NCI-H69 (cell line): ENCODE measurements around the gene SH3PXD2A.

Source experiments
- DNase-seq: peaks from one replicate; lab custom pipeline; 2025; lab: John Stamatoyannopoulos, UW

Gene SH3PXD2A

GRCh38 chr10:103685880-103686669 is 169.3 kb downstream of the SH3PXD2A start:
- peak; percentile 68 for DNase-seq

DNA sequence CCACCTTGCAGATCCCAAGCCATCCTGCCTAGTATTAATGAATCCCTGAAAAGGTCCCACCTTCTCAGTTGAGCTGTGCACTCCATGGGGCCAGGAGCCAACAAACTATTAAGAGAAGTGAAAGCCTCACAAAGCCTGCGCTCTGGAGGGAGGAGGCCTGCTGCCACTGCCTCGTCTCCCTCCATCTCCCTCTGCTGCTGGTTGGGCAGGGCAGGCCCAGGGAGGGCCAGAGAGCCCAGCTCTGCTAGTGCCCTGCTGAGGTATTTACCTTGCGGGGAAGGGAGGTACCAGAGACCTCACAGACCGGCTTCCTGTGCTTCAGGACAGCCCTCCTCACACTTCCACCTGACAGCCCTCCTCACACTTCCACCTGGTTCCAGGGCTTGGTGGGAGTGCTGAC is 171.5 kb downstream of the SH3PXD2A start:
- peak; percentile 15 for DNase-seq

DNA sequence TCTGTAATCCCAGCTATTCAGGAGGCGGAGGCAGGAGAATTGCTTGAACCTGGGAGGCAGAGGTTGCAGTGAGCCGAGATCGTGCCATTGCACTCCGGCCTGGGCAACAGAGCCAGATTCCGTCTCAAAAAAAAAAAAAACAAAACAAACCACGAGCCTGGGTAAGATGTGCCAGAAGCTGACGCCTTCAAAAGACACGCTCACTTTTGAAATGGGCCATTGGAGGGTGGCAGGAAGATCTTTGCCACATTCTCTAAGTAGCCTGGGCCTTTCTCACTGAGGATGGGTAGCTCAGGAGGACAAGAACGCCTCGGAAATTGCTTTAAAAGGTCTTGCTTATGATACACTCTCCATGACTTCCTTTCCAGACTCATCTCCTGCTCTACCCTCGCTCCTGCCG is 172.7 kb downstream of the SH3PXD2A start:
- DNase-seq, result no peak

GRCh38 chr10:103681617-103682399 is 173.6 kb downstream of the SH3PXD2A start:
- no peak for DNase-seq

DNA sequence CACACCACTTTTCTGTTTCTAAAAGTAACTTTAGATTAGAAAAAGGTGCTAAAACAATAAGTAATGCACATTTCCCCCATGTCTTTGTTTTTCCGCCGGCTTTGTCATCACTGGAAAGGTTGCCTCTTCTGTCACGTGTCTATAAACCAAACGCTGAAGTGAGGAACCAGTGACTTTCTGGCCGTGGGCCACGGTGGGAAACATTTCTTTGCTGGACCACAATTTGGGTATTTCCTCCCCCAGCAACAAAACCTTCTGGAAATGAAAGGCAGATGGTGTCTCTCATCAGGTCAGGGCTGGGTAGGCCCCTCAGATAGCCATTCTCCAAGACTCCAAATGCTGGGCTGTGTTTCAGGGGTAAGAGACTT is 174.5 kb downstream of the SH3PXD2A start:
- no peak for DNase-seq

DNA sequence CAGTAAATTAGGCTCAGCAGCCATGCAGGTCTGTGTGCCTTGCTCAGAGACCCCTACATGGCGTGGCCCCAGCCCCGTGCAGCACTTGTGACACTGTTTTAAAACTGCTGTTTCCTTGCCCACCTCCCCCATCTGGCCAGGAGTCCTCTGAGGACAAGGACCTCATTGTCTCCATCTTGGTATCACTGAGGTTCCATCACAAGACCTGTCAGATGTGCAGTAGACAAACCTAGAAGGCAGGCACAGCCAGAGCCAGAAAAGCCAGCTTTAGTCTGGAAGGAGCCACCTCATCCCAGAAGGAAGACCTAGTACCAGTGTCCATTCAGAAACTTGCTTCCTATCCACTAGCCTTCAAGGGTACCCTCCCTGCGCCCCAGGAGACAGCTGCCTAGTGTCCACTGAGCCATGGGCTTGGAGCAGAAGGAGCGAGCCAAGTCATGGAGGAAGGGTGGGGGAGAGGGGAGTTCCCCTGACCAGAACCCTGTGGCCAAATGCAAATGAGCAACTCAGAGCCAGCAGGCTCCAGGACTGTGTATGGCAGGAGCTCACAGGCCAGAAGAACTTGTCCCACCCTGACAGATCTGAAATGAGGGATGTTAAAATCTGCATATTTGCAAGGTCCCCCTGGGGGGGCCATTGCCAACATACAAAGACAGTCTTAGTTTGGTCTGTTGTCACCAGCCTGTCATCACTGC is 176.1 kb downstream of the SH3PXD2A start:
- no peak for DNase-seq

DNA sequence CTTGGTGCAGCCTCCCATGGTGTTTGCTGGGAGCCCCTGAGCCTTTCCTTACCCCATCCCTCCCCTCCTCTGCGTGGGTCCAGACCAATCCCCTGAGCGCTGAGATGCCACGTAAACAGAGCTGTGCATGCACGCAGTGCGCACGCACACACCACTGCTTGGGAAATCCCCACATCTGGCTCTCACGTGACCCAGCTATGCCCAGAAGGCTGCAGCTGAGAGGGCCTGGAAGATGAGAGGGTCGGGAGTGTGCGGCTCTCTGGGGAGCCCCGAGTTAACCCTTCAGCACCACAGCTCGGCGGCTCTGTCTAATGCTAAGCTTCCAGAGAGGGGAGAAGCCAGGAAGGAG is 177.2 kb downstream of the SH3PXD2A start:
- peak; percentile 64 for DNase-seq

DNA sequence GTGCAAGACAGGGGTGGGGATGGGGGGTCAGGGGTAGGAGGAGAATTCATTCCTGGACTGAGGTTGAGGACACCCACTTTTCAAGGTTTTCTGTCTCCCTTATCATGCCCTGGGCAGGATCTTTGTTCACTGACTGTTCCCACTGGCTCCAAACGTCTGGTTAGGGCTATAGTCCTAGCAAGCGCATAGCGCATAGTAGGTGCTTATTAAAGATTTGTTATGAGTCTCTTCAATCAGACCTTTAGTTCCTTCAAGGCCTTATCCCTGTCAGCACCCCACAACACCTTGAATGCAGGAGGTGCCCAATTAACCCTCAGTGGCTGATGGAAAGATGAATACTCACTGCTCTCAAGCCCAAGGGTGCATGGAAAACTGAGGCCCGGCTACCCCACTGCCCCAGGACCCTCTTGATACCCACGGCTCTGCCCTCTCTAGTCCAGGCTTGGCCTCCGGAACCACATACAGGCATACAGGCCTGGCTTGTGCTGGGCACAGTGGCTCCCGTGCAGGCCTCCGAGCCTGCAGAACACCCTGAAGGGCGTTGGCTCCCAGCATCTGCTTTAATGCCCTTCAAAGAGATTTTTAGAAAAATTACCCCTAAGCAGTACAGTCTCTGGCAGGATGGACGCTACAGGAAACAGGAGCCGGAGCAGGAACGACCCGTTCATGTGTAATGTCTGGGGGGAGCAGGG is 177.7 kb downstream of the SH3PXD2A start:
- DNase-seq, result no peak

GRCh38 chr10:103676851-103677417 is 178.4 kb downstream of the SH3PXD2A start:
- DNase-seq, result no peak

GRCh38 chr10:103676058-103676785 is 179.2 kb downstream of the SH3PXD2A start:
- peak; percentile 21 for DNase-seq

DNA sequence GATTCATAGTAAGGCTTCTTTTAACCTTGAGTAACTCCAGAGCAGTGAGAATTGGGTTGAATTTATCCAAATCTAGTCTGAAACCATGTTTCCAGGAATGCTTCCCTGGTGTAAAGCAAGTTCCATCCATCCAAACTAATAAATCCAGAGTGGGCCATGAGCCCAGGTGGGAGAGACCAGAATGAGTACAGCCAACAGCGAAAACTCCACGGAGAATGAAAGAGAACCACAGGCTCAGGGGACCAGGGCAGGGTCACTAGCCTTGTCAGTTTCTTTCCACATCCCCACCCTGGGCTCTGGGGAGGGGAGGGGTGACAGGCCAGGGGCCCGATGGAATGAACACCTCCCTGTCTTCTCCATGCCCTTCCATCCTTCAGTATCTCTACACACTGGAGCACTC is 181.8 kb downstream of the SH3PXD2A start:
- no peak for DNase-seq

DNA sequence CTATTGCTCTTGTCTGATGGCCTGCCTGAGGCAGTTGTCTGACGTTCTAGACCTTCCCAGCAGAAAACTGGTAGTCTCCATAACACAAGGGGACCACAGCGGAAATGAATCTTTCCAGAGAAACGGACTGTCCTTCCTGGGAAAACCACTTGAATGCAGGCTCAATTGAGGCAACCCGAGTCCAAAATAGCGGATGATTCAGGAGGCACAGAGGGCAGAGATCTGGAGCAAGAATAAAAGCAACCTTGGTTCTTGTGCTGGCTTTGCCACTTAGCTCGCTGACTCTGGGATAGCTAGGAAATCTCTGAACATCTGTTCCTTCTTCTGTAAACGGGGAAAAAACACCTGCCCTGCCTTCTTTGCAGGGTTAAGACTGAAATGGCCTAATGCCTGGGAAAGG is 183.0 kb downstream of the SH3PXD2A start:
- peak; percentile 10 for DNase-seq

- peak; percentile 36 for DNase-seq
Observed at GRCh38 chr10:103671126-103671895, 184.1 kb downstream of the SH3PXD2A start.

- no peak for DNase-seq
Observed at GRCh38 chr10:103669944-103670343, 185.4 kb downstream of the SH3PXD2A start.

GRCh38 chr10:103669243-103669929 is 186.0 kb downstream of the SH3PXD2A start:
- DNase-seq, result no peak

GRCh38 chr10:103668351-103669242 is 186.8 kb downstream of the SH3PXD2A start:
- DNase-seq, result peak; percentile 64

DNA sequence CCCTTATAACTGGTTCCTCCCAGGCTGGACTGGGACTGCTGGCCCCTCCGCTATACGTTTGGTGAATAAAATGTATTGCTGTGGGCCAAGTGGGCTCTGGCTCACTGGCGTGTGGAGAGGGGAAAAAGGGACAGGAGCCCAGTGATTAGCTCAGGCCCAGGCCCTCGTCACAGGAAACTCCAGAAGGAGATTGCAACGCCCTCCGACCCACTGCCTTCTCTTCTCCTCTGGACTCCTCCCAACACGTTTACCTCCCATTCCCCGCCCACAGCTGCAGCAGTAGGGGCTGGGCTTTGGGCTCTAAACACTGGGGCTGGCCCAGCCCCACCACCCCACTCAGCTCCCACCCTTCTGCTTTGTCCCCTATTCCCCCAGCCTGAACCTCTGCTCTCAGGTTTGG is 188.0 kb downstream of the SH3PXD2A start:
- DNase-seq, result peak; percentile 21

DNA sequence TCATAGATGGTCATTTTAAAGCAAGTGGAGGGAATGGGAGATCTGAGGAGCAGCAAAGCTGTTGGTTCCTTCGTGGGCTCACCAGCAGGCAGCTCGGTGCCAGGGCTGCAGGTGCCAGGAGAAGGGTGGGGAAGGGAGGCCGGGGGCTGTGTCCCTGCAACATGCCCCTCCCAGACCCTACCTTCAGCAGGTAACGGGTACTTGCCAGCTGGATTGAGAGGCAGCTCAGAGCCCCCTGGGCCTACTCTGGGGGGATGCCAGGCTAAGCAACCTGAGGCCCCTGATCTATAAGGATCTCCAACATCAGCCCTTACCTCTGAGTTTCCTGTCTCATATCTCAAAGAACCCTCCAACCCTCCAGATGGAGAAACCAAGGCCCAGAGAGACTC is 188.6 kb downstream of the SH3PXD2A start:
- DNase-seq, result no peak
